Gastrocnemius medialis (tissue), 4 donors: ENCODE measurements around the gene USP53. TPM values are rescaled to one million over a fixed set of nuclear protein-coding genes. Genes with fewer than 3 reads are reported as not detected.
"Not testable (repeated sequence)": the region's sequence is repeated elsewhere in the genome, so short reads cannot be mapped to it uniquely, and the experiment has no call there.

ENCODE experiments used
- ATAC-seq, 2 donors: fragments of 150-250 bp; one replicate each; pipeline ENCODE4 v1.9.1; 2016
- DNase-seq, 2 donors: peaks; one replicate each; pipeline ENCODE4 v3.0.0-alpha.2; 2019
- H3K27ac ChIP-seq, 4 donors: fragments of 200-600 bp; sonication (generic); 1 replicate in 1 of 4; 2 replicates in 3 of 4; pipeline ENCODE4 v1.5.1; 2016 to 2018; ENCODE audit warnings: mild to moderate bottlenecking in 2 of 4, moderate library complexity in 1 of 4
- H3K27me3 ChIP-seq, 3 donors: fragments of 200-600 bp; sonication (generic) in 2 of 3; 1 replicate in 1 of 3; 2 replicates in 2 of 3; pipeline versions ENCODE4 v1.5.1 to v1.6.0; 2016 to 2019; ENCODE audit warnings: mild to moderate bottlenecking in 1 of 3, moderate library complexity in 1 of 3
- H3K36me3 ChIP-seq, 2 donors: fragments of 200-600 bp; sonication (generic) in 1 of 2; one replicate each; pipeline ENCODE4 v1.5.1; 2017 to 2018
- H3K4me1 ChIP-seq, 2 donors: fragments of 200-600 bp; sonication (generic) in 1 of 2; one replicate each; pipeline ENCODE4 v1.5.1; 2016 to 2017; ENCODE audit warnings: mild to moderate bottlenecking in 2 of 2
- H3K4me3 ChIP-seq, 4 donors: fragments of 200-600 bp; sonication (generic) in 3 of 4; 1 replicate in 1 of 4; 2 replicates in 3 of 4; pipeline ENCODE4 v1.5.1; 2016 to 2019; ENCODE audit warnings: mild to moderate bottlenecking in 2 of 4
- H3K9me3 ChIP-seq, 3 donors: fragments of 200-600 bp; sonication (generic) in 2 of 3; 1 replicate in 1 of 3; 2 replicates in 2 of 3; pipeline ENCODE4 v1.5.1; 2016 to 2019
- CTCF ChIP-seq, 5 experiments: fragments of 450-650 bp in 3 of 5; fragments of 200-600 bp in 2 of 5; sonication (generic) in 2 of 5; IDR thresholded peaks in 4 of 5; conservative IDR thresholded peaks in 1 of 5; 1 replicate in 4 of 5; 2 replicates in 1 of 5; pipeline ENCODE4 v1.5.1; 2016 to 2019; ENCODE audit warnings: antibody characterized with exemption in 5 of 5, mild to moderate bottlenecking in 3 of 5, moderate library complexity in 3 of 5
- POLR2A ChIP-seq, 2 donors: fragments of 450-650 bp; IDR thresholded peaks; one replicate each; pipeline ENCODE4 v1.6.1; 2017; ENCODE audit warnings: antibody characterized with exemption in 2 of 2, mild to moderate bottlenecking in 2 of 2, moderate library complexity in 2 of 2
- in situ Hi-C, 4 donors: fragments of 200-750 bp; cut with MboI; loops; one replicate each; pipeline versions ENCODE4 v1.15.0 to v1.8.0; 2017; ENCODE audit warnings: low sequenced_read_pairs in 4 of 4
- intact Hi-C: fragments of 100-400 bp; cut with DNase I; formaldehyde crosslinking; loops from one replicate; pipeline ENCODE4 v1.15.1; 2023; ENCODE audit warnings: low total_unique reads
- total RNA-seq, 4 donors: library from RNA; depleted of rRNA; stranded (reverse); fragments of >200 nt; gene quantifications; one replicate each; pipeline versions ENCODE4 v1.1.0 to v1.2.3, GENCODE V29; 2016

Gene USP53
- total RNA-seq: 100 to 1,000 TPM in 1 of 4 donors, 10 to 100 TPM in 3; 56.9 to 190 (median 98.5) TPM

GRCh38 chr4:119212234-119212963 lies at the start of gene USP53:
Gene USP53, plus strand, starts transcription at chr4:119212713. Its CDS starts 27,047 bp downstream, at chr4:119239760.
- Histone ChIP-seq H3K27ac (peak within 1 kb of the TSS; percentile 95 to 99 (median 98)), H3K4me1 (peaks cover 28% of the 10 kb centered on the region in 2 donors), H3K4me3 (peak within 1 kb of the TSS; percentile 79 to 96 (median 88)), H3K27me3 (no peaks in the 10 kb centered on the region), H3K36me3 (peaks cover 0 to 6% of the 10 kb centered on the region in 2 donors), H3K9me3 (no peaks in the 10 kb centered on the region)
- intact Hi-C loops (loop anchor here (1.0 to 10.0 kb wide), 6 partner anchors 87 to 468 kb away; no protein-coding TSS in a partner anchor), in situ Hi-C loops (loop anchor here (5.0 to 25.0 kb wide), 5 partner anchors 168 to 230 kb away; no protein-coding TSS in a partner anchor)
- ATAC-seq (peak; percentile 85 to 88), DNase-seq (peak; percentile 99)
- TF ChIP-seq POLR2A (IDR thresholded peaks at IDR 0.05): peak; percentile 97 to 99
- TF ChIP-seq CTCF (IDR thresholded peaks at IDR 0.05 in 4 of 5, conservative IDR thresholded peaks at IDR 0.05 in 1 of 5): peak in 2 of 5 experiments; percentile 18 to 51

GRCh38 chr4:119165767-119166166 lies 46.7 kb upstream of the USP53 start:
- ATAC-seq (no peak), DNase-seq (no peak)
- no peaks in the 10 kb centered on the region for H3K27me3 ChIP-seq
- H3K4me3 ChIP-seq: no peak overlapping the region
- no peaks in the 10 kb centered on the region for H3K9me3 ChIP-seq
- H3K36me3 ChIP-seq: no peaks in the 10 kb centered on the region
- intact Hi-C loops: no loop called here
- TF ChIP-seq CTCF (IDR thresholded peaks at IDR 0.05 in 4 of 5, conservative IDR thresholded peaks at IDR 0.05 in 1 of 5) (no peak), POLR2A (IDR thresholded peaks at IDR 0.05) (no peak)
- no peaks in the 10 kb centered on the region for H3K4me1 ChIP-seq
- no peak overlapping the region for H3K27ac ChIP-seq
- in situ Hi-C loops: no loop called here

- in situ Hi-C loops: no loop called here
- Histone ChIP-seq H3K4me1 (no peaks in the 10 kb centered on the region), H3K9me3 (no peaks in the 10 kb centered on the region), H3K36me3 (no peaks in the 10 kb centered on the region), H3K27me3 (no peaks in the 10 kb centered on the region), H3K4me3 (no peak overlapping the region), H3K27ac (no peak overlapping the region)
- intact Hi-C loops: no loop called here
- DNase-seq (no peak), ATAC-seq (no peak)
- no peak for TF ChIP-seq POLR2A (IDR thresholded peaks at IDR 0.05)
- no peak for TF ChIP-seq CTCF (IDR thresholded peaks at IDR 0.05 in 4 of 5, conservative IDR thresholded peaks at IDR 0.05 in 1 of 5)
Observed at GRCh38 chr4:119170195-119170594, 42.3 kb upstream of the USP53 start.

- no peaks in the 10 kb centered on the region for H3K27me3 ChIP-seq
- no peak overlapping the region for H3K27ac ChIP-seq
- no peaks in the 10 kb centered on the region for H3K4me1 ChIP-seq
- DNase-seq (no peak), ATAC-seq (no peak)
- TF ChIP-seq CTCF (IDR thresholded peaks at IDR 0.05 in 4 of 5, conservative IDR thresholded peaks at IDR 0.05 in 1 of 5) (no peak), POLR2A (IDR thresholded peaks at IDR 0.05) (no peak)
- intact Hi-C loops (no loop called here), in situ Hi-C loops (no loop called here)
- H3K4me3 ChIP-seq: no peak overlapping the region
- H3K9me3 ChIP-seq: no peaks in the 10 kb centered on the region
- H3K36me3 ChIP-seq: no peaks in the 10 kb centered on the region
Observed at GRCh38 chr4:119172223-119172622, 40.3 kb upstream of the USP53 start.

- H3K36me3 ChIP-seq, intact Hi-C loops, H3K27ac ChIP-seq, H3K4me1 ChIP-seq, H3K27me3 ChIP-seq, H3K4me3 ChIP-seq, DNase-seq, ATAC-seq, H3K9me3 ChIP-seq, in situ Hi-C loops: not testable (repeated sequence)
Observed at GRCh38 chr4:119173729-119174361, 38.7 kb upstream of the USP53 start.
